ENCODE data around the gene DACT2.

GRCh38 chr6:168264593-168265335 is 54.8 kb downstream of the DACT2 start:
- TF ChIP-seq CTCF (IDR thresholded peaks at IDR 0.05 in 2 of 3, conservative IDR thresholded peaks at IDR 0.05 in 1 of 3; ENCODE audit: borderline replicate concordance in 1 of 3, insufficient read depth in 1 of 3, low read depth in 2 of 3, low read length in 2 of 3) (no peak), POLR2AphosphoS5 (IDR thresholded peaks at IDR 0.05; ENCODE audit: low read depth, low read length) (no peak), MAX (IDR thresholded peaks at IDR 0.05) (no peak), RAD21 (IDR thresholded peaks at IDR 0.05; ENCODE audit: low read depth) (no peak), SRF (IDR thresholded peaks at IDR 0.05; ENCODE audit: low read depth) (no peak), ZBTB33 (IDR thresholded peaks at IDR 0.05; ENCODE audit: extremely low read depth, insufficient replicate concordance, low read length) (no peak), POLR2A (IDR thresholded peaks at IDR 0.05; ENCODE audit: borderline replicate concordance, extremely low read depth, insufficient read depth, insufficient read length) (no peak), SP1 (IDR thresholded peaks at IDR 0.05; ENCODE audit: low read depth) (no peak), EZH2phosphoT487 (IDR thresholded peaks at IDR 0.05; ENCODE audit: borderline replicate concordance) (no peak), EZH2 (IDR thresholded peaks at IDR 0.05) (no peak), CEBPB (IDR thresholded peaks at IDR 0.05; ENCODE audit: low read depth) (no peak)

Measured in HCT116 (cell line).